Left lung (tissue), 14 donors: ENCODE data around the gene MZB1. TPM values are rescaled to one million over a fixed set of nuclear protein-coding genes. Genes with fewer than 3 reads are reported as not detected.

ENCODE experiments used
- ATAC-seq: fragments of 200-7000 bp; cut with Tn5 transposase; one replicate; pipeline ENCODE4 v1.9.1; 2020; ENCODE audit warnings: moderate library complexity
- DNase-seq, 4 donors: peaks; one replicate each; pipeline ENCODE4 v3.0.0-alpha.2; 2013 to 2020
- H3K27ac ChIP-seq, 2 donors: fragments of 200-600 bp; sonication (generic) in 1 of 2; one replicate each; pipeline versions ENCODE4 v1.5.0 to v1.8.0; 2020 to 2021
- H3K27me3 ChIP-seq, 2 donors: fragments of 200-600 bp; sonication (generic) in 1 of 2; one replicate each; pipeline versions ENCODE4 v1.5.0 to v1.8.0; 2020 to 2021
- H3K36me3 ChIP-seq, 2 donors: fragments of 200-600 bp; sonication (generic) in 1 of 2; one replicate each; pipeline versions ENCODE4 v1.5.0 to v1.8.0; 2020 to 2021
- H3K4me1 ChIP-seq, 2 donors: fragments of 200-600 bp; one replicate each; pipeline ENCODE4 v1.8.0; 2021
- H3K4me3 ChIP-seq, 2 donors: fragments of 200-600 bp; sonication (generic) in 1 of 2; one replicate each; pipeline versions ENCODE4 v1.5.0 to v1.8.0; 2020 to 2021; ENCODE audit warnings: mild to moderate bottlenecking in 1 of 2
- H3K9me3 ChIP-seq, 2 donors: fragments of 200-600 bp; sonication (generic) in 1 of 2; one replicate each; pipeline versions ENCODE4 v1.5.0 to v1.8.0; 2020 to 2021
- CTCF ChIP-seq, 2 donors: fragments of 200-600 bp; sonication (generic) in 1 of 2; IDR thresholded peaks; one replicate each; pipeline versions ENCODE4 v1.5.0 to v1.8.0; 2021; ENCODE audit warnings: antibody characterized with exemption in 2 of 2
- intact Hi-C, 2 donors: fragments of 100-400 bp; cut with DNase I; formaldehyde crosslinking; loops; one replicate each; pipeline versions ENCODE4 v1.11.2 to v1.14.2; 2022
- long read RNA-seq, 12 donors: library from polyadenylated mRNA in 2 of 12; unstranded in 2 of 12; transcript quantifications; one replicate each; pipeline ENCODE4 v2.0.0 and lab custom pipeline, GENCODE V29; 2019 to 2026
- polyA plus RNA-seq, 6 donors: library from polyadenylated mRNA; unstranded; fragments of 120-200 nt; gene quantifications; one replicate each; pipeline ENCODE4 v1.2.1, GENCODE V29; 2013; ENCODE audit not compliant: insufficient read length in 6 of 6
- total RNA-seq, 2 donors: library from RNA; stranded (reverse); fragmentation: NEBNext Ultra II Directional; extraction: Animal tissue kit (Norgen Biotek cat#: 25700); gene quantifications; one replicate each; pipeline ENCODE4 v1.2.1, GENCODE V29; 2021
- donor health status: DM: no; HTN: yes; CAD: no.
- donor health status: DM: no; HTN: no; CAD: no.

MZB1 gene, protein sequence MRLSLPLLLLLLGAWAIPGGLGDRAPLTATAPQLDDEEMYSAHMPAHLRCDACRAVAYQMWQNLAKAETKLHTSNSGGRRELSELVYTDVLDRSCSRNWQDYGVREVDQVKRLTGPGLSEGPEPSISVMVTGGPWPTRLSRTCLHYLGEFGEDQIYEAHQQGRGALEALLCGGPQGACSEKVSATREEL
- total RNA-seq (10 to 100 TPM in 1 of 2 donors, 1 to 10 TPM in 1; 8.8 to 10.6 TPM), polyA plus RNA-seq (under 1 TPM; 0.41 to 0.85 (median 0.60) TPM)
- long read RNA-seq, donor 1: 0 reads
- long read RNA-seq, donor 2: 0 reads
- long read RNA-seq, donor 3: 0 reads
- long read RNA-seq, donor 4, transcript MZB1-201 (4 exons, 825 nt): major isoform, 20 of 23 reads
- long read RNA-seq, donor 4, partial matches to known transcripts: 1 of 23 reads
- long read RNA-seq, donor 4, other reads (novel, unspliced or antisense): 0 of 23 reads
- long read RNA-seq, donor 5, partial matches to known transcripts: 0 of 1 reads
- long read RNA-seq, donor 5, other reads (novel, unspliced or antisense): 0 of 1 reads
- long read RNA-seq, donor 6: 0 reads
- long read RNA-seq, donor 7, partial matches to known transcripts: 0 of 1 reads
- long read RNA-seq, donor 7, other reads (novel, unspliced or antisense): 0 of 1 reads
- long read RNA-seq, donor 8: 0 reads
- long read RNA-seq, donor 9: 0 reads
- long read RNA-seq, donor 10, transcript MZB1-201 (4 exons, 825 nt): major isoform, 29 of 30 reads
- long read RNA-seq, donor 10, partial matches to known transcripts: 1 of 30 reads
- long read RNA-seq, donor 10, other reads (novel, unspliced or antisense): 0 of 30 reads
- long read RNA-seq, donor 11: 0 reads
- long read RNA-seq, donor 12: 0 reads

DNA sequence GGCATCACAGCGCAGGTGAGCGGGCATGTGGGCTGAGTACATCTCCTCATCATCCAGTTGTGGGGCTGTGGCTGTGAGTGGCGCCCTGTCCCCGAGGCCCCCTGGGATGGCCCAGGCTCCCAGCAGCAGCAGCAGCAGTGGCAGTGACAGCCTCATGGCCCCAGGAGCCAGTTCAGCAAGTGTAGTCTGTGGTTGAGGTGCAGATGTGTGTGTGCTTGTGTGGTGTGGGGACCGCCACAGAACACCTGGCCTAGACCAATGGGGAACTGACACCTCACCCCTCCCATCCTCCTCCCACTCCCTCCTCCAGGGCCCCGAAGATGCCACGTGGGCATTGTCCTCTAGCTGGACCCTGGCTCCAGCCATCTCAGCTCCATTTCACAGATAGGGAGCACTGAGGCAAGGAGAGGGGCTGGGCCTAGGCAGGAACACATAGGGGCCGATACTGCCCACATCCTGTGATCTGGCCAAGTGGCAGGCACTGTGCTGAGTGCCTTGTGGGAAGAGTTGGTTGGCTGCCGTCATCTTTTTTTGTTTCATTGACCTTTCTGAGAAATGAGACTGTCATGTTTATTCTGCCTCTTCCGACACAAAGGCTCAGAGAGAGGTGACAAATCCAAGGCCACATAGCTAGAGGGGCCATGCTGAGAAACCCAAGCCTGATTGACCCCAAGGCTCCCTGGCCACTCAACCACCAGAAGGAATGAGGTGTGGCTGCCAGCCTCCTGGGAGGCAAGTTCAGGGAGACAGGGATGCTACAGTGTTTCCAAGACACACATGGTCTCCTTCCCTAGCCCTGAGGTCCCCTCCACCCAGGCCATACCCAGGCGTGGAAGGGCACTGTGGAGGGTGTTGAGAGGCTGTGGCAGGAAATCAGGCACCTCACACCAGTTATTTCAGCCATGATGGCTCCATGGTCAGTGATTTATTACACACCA is at the start of gene MZB1:
TSS of gene MZB1 (minus strand) at position 213 of the 938 bp plus-strand sequence. CDS start at position 156, 57 bp downstream.
- intact Hi-C loops: no loop called here
- peak within 1 kb of the TSS in 1 of 2 donors; percentile 18 for H3K27ac ChIP-seq
- no peak for DNase-seq

DNA sequence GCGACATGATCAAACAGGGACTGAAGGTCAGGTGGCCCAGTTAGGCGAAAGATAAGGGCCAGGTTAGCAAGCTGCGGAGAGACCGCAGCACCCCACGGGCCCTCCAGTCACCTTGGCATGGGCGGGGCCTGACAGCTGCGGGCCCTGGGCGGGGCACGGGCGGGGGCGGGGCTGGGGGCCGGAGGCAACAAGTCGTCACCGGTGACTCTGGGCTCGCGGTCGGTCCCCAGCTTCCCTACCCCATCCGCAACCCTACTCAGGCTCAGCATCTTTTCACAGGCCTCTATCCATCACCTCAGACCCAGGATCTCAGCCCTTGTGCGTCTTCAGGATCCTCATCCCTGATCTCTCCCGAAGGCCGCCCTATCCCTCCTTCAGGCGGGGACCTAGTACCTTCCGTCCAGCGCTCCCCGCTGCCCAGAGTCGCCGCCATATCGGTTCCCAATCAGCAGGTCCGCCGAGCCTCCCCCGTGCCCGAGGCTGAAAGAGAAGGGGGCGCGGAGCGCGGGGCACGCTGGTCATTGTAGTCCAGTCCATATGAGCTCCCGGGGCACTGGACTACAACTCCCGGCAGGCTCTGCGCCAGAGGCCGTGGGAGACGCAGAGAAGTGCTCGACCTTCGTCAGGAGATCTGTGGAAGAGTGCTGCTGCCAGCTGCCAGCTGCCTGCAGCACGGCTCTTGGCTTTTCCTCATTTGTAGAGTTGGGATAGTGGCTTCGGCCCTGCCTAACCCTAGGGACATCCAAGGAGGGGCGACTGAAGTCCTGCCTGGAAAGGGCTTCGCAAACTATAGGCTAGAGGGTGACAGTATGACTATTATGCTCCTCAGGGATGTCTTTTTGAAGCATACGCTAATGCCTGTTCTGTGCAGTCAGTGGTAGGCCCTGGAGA is 49.5 kb upstream of the MZB1 start, which contains the start of gene DNAJC18:
TSS of gene DNAJC18 (minus strand) at position 513 of the 891 bp plus-strand sequence. CDS start at position 433, 80 bp downstream.
- no peak for TF ChIP-seq CTCF (IDR thresholded peaks at IDR 0.05)
- ATAC-seq: peak; percentile 100
- Histone ChIP-seq H3K4me1 (peaks cover 5 to 21% of the 10 kb centered on the region in 2 donors), H3K36me3 (no peaks in the 10 kb centered on the region), H3K27ac (peak within 1 kb of the TSS; percentile 95 to 96), H3K27me3 (no peaks in the 10 kb centered on the region), H3K9me3 (no peaks in the 10 kb centered on the region), H3K4me3 (peak within 1 kb of the TSS; percentile 71 to 83)
- peak; percentile 87 to 98 (median 94) for DNase-seq
- intact Hi-C loops: no loop called here

More for the DNA sequence above, at the start of gene MZB1:
- Histone ChIP-seq H3K9me3 (no peaks in the 10 kb centered on the region), H3K4me3 (no peak within 1 kb of the TSS), H3K27me3 (peaks cover 16 to 34% of the 10 kb centered on the region in 2 donors), H3K36me3 (no peaks in the 10 kb centered on the region), H3K4me1 (peaks cover 15 to 64% of the 10 kb centered on the region in 2 donors)
- ATAC-seq: no peak
- TF ChIP-seq CTCF (IDR thresholded peaks at IDR 0.05): no peak

DNA sequence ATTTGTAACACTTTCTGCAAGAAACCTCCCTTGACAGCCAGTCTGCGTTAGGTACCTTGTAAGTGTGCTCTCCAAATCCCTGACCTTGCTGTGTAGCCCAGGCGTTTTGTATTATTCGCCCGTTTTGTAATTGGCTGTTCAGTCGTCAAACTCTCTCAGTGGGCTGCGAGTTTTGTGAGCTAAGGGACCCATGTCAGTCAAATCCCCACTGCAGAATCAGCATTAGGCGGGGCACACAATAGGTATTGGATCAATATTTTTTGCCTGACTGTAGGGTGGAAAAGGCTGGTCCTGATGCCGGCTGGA is 48.9 kb upstream of the MZB1 start:
- DNase-seq (no peak), ATAC-seq (no peak)
- no peaks in the 10 kb centered on the region for H3K27me3 ChIP-seq
- no peaks in the 10 kb centered on the region for H3K36me3 ChIP-seq
- peak overlapping the region; percentile 95 to 96 for H3K27ac ChIP-seq
- no peaks in the 10 kb centered on the region for H3K9me3 ChIP-seq
- TF ChIP-seq CTCF (IDR thresholded peaks at IDR 0.05): no peak
- intact Hi-C loops: no loop called here
- peak overlapping the region; percentile 71 to 83 for H3K4me3 ChIP-seq
- H3K4me1 ChIP-seq: peaks cover 5 to 19% of the 10 kb centered on the region in 2 donors

DNA sequence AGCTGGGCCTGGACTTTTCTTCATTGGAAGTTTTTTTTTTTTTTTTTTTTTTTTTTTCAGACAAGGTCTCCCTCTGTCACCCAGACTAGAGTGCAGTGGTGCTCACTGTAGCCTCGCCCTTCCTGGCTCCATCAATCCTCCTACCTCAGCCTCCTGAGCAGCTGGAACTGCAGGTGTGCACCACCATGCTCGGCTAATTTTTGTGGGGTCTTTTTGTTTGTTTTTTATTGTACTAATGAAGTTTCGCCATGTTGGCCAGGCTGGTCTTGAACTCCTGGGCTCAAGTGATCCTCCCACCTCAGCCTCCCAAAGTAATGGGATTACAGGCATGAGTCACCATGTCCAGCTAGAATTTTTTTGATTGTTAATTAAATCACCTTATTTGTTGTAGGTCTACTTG is 46.0 kb upstream of the MZB1 start:
- DNase-seq (no peak), ATAC-seq (no peak)
- intact Hi-C loops: no loop called here
- Histone ChIP-seq H3K27me3 (no peaks in the 10 kb centered on the region), H3K27ac (no peak overlapping the region), H3K9me3 (no peaks in the 10 kb centered on the region), H3K4me1 (peaks cover 5 to 11% of the 10 kb centered on the region in 2 donors), H3K4me3 (no peak overlapping the region), H3K36me3 (peaks cover 0 to 5% of the 10 kb centered on the region in 2 donors)
- TF ChIP-seq CTCF (IDR thresholded peaks at IDR 0.05): no peak
